RWPE1 (cell line): Measurements from ENCODE around the gene CLDN24.

ENCODE experiments used
- CTCF ChIA-PET: fragments of 350-600 bp; sonication (Branson Sonifier 250); formaldehyde crosslinking; extraction: SDS; loops from one replicate; lab custom pipeline; 2021; lab: Yijun Ruan, JAX
- POLR2A ChIA-PET: fragments of 400-600 bp; formaldehyde crosslinking; extraction: SDS; loops from one replicate; lab custom pipeline; 2020; ENCODE audit warnings: antibody characterized with exemption; ENCODE audit not compliant: low non-redundant PET; lab: Yijun Ruan, JAX
- DNase-seq: peaks from one replicate; pipeline ENCODE4 v3.0.0; 2012; ENCODE audit warnings: low spot score
- H3K27ac ChIP-seq: fragments of 450-650 bp; 2 replicates; pipeline ENCODE4 v1.5.1; 2017
- CTCF ChIP-seq: fragments of 450-650 bp; conservative IDR thresholded peaks from 2 replicates; pipeline ENCODE4 v1.5.1; 2017; ENCODE audit warnings: low read depth, mild to moderate bottlenecking

Gene CLDN24

GRCh38 chr4:183348136-183348535 lies 25.9 kb upstream of the CLDN24 start:
- DNase-seq = no peak
- ChIA-PET CTCF (no interaction called here), POLR2A (no interaction called here)
- no peak for TF ChIP-seq CTCF
- H3K27ac ChIP-seq = no peak overlapping the region

- ChIA-PET POLR2A (no interaction called here), CTCF (interaction anchor here (0.7 kb wide), 1 partner anchor 1657 kb away, joined by 3 read pairs; no protein-coding TSS in a partner anchor)
- no peak for TF ChIP-seq CTCF
- DNase-seq = no peak
- H3K27ac ChIP-seq = no peak overlapping the region
Observed at GRCh38 chr4:183347566-183347965, 25.3 kb upstream of the CLDN24 start.

GRCh38 chr4:183347146-183347545 lies 24.9 kb upstream of the CLDN24 start:
- ChIA-PET CTCF (interaction anchor here (0.7 kb wide), 1 partner anchor 1657 kb away, joined by 3 read pairs; no protein-coding TSS in a partner anchor), POLR2A (interaction anchor here (0.6 kb wide), 1 partner anchor 11 kb away, joined by 3 read pairs; no protein-coding TSS in a partner anchor)
- no peak for TF ChIP-seq CTCF
- DNase-seq = no peak
- no peak overlapping the region for H3K27ac ChIP-seq

GRCh38 chr4:183345261-183345660 lies 23.0 kb upstream of the CLDN24 start:
- no peak overlapping the region for H3K27ac ChIP-seq
- POLR2A ChIA-PET = no interaction called here
- no peak for TF ChIP-seq CTCF
- no peak for DNase-seq
- CTCF ChIA-PET = no interaction called here

- CTCF ChIA-PET = interaction anchor here (0.7 kb wide), 1 partner anchor 11 kb away, joined by 6 read pairs; no protein-coding TSS in a partner anchor
- TF ChIP-seq CTCF = no peak
Observed at GRCh38 chr4:183344523-183345255, 22.5 kb upstream of the CLDN24 start.

GRCh38 chr4:183343730-183344129 lies 21.5 kb upstream of the CLDN24 start:
- TF ChIP-seq CTCF = no peak
- H3K27ac ChIP-seq = no peak overlapping the region
- CTCF ChIA-PET = interaction anchor here (0.7 kb wide), 1 partner anchor 12 kb away, joined by 6 read pairs; no protein-coding TSS in a partner anchor
- POLR2A ChIA-PET = no interaction called here
- DNase-seq = no peak

More at GRCh38 chr4:183344523-183345255, 22.5 kb upstream of the CLDN24 start:
- POLR2A ChIA-PET = no interaction called here
- H3K27ac ChIP-seq = no peak overlapping the region
- DNase-seq = no peak
